ENCODE results near the gene C15orf39.
"Not testable (repeated sequence)": the region's sequence is repeated elsewhere in the genome, so short reads cannot be mapped to it uniquely, and the experiment has no call there.

C15orf39 gene

GRCh38 chr15:75213212-75213767, 11.6 kb downstream of the C15orf39 start:
- no peak for DNase-seq

GRCh38 chr15:75213768-75214221, 12.1 kb downstream of the C15orf39 start:
- DNase-seq, result no peak

GRCh38 chr15:75214293-75215096, 12.8 kb downstream of the C15orf39 start:
- no peak for DNase-seq

GRCh38 chr15:75215107-75216004, 13.7 kb downstream of the C15orf39 start:
- no peak for DNase-seq

- no peak for DNase-seq
Measured at GRCh38 chr15:75217012-75217411, 15.3 kb downstream of the C15orf39 start.

GRCh38 chr15:75217574-75217973, 15.9 kb downstream of the C15orf39 start:
- not testable (repeated sequence) for DNase-seq

GRCh38 chr15:75219507-75219929, 17.8 kb downstream of the C15orf39 start:
- not testable (repeated sequence) for DNase-seq

- no peak for DNase-seq
Measured at GRCh38 chr15:75223688-75224087, 22.0 kb downstream of the C15orf39 start.

GRCh38 chr15:75224281-75224680, 22.6 kb downstream of the C15orf39 start:
- DNase-seq, result no peak

- DNase-seq, result not testable (repeated sequence)
Measured at GRCh38 chr15:75225102-75225836, 23.6 kb downstream of the C15orf39 start.

GRCh38 chr15:75225951-75226732, 24.5 kb downstream of the C15orf39 start:
- no peak for DNase-seq

GRCh38 chr15:75227112-75227511, 25.4 kb downstream of the C15orf39 start:
- DNase-seq, result not testable (repeated sequence)

GRCh38 chr15:75227663-75228280, 26.1 kb downstream of the C15orf39 start:
- no peak for DNase-seq

GRCh38 chr15:75228787-75229186, 27.1 kb downstream of the C15orf39 start:
- no peak for DNase-seq

- DNase-seq, result no peak
Measured at GRCh38 chr15:75229191-75230015, 27.7 kb downstream of the C15orf39 start.

- no peak for DNase-seq
Measured at GRCh38 chr15:75230016-75230343, 28.3 kb downstream of the C15orf39 start.

GRCh38 chr15:75230551-75231371, 29.1 kb downstream of the C15orf39 start:
- DNase-seq, result no peak

GRCh38 chr15:75231836-75232235, 30.2 kb downstream of the C15orf39 start:
- DNase-seq, result no peak

- no peak for DNase-seq
Measured at GRCh38 chr15:75232252-75232813, 30.7 kb downstream of the C15orf39 start.
